PC-3 (cell line): ENCODE measurements around the gene CIDEB. TPM values are rescaled to one million over a fixed set of nuclear protein-coding genes. Genes with fewer than 3 reads are reported as not detected.

ENCODE experiments used
- ATAC-seq: fragments of 200-7000 bp; cut with Tn5 transposase; 2 replicates; pipeline ENCODE4 v1.9.1; 2020; ENCODE audit warnings: mild to moderate bottlenecking, moderate library complexity
- BruUV-seq: library from RNA; stranded (reverse); fragments of 400-500 nt; replicated peaks from 2 replicates; lab custom pipeline; 2021; lab: Mats Ljungman, UMichigan
- CTCF ChIA-PET: fragments of 300-600 bp; sonication (Branson Sonifier 250); formaldehyde crosslinking; loops from one replicate; lab custom pipeline; 2022; ENCODE audit warnings: antibody characterized with exemption; lab: Charles Lee
- POLR2A ChIA-PET: fragments of 300-600 bp; sonication (Branson Sonifier 250); formaldehyde crosslinking; loops from one replicate; lab custom pipeline; 2022; ENCODE audit warnings: antibody characterized with exemption; ENCODE audit not compliant: unreplicated experiment; lab: Charles Lee
- DNase-seq: peaks from one replicate; pipeline ENCODE4 v3.0.0-alpha.2; 2015
- H2AFZ ChIP-seq: fragments of 300-600 bp; sonication (generic); 2 replicates; pipeline ENCODE4 v1.6.0; 2016; ENCODE audit warnings: antibody characterized with exemption, low read length
- H3F3A ChIP-seq: fragments of 300-600 bp; sonication (generic); one replicate; pipeline ENCODE4 v1.6.0; 2017; ENCODE audit warnings: antibody characterized with exemption, low read length, control low read depth, mild to moderate bottlenecking; ENCODE audit not compliant: unreplicated experiment
- H3K27ac ChIP-seq: fragments of 300-600 bp; sonication (generic); 2 replicates; pipeline ENCODE4 v1.5.1; 2016; ENCODE audit warnings: mild to moderate bottlenecking, low read length
- H3K27me3 ChIP-seq: fragments of 300-600 bp; sonication (generic); 2 replicates; pipeline ENCODE4 v1.6.1; 2016; ENCODE audit warnings: low read length, mixed read lengths
- H3K36me3 ChIP-seq: fragments of 300-600 bp; sonication (generic); 2 replicates; pipeline ENCODE4 v1.6.1; 2016; ENCODE audit warnings: low read depth, mixed run types, low read length, mixed read lengths
- H3K4me1 ChIP-seq: fragments of 300-600 bp; sonication (generic); 2 replicates; pipeline ENCODE4 v1.5.1; 2016; ENCODE audit warnings: low read length; ENCODE audit not compliant: insufficient read depth
- H3K4me2 ChIP-seq: fragments of 300-600 bp; sonication (generic); 2 replicates; pipeline ENCODE4 v1.6.0; 2016; ENCODE audit warnings: low read length
- H3K4me3 ChIP-seq: fragments of 300-600 bp; sonication (generic); 2 replicates; pipeline ENCODE4 v1.5.1; 2016; ENCODE audit warnings: mild to moderate bottlenecking, low read length, mixed read lengths
- H3K79me2 ChIP-seq: fragments of 300-600 bp; sonication (generic); 2 replicates; pipeline ENCODE4 v1.6.1; 2017; ENCODE audit warnings: low read length, mixed read lengths
- H3K9ac ChIP-seq: fragments of 300-600 bp; sonication (generic); 2 replicates; pipeline ENCODE4 v1.6.0; 2016; ENCODE audit warnings: mild to moderate bottlenecking, low read length
- H3K9me2 ChIP-seq: fragments of 300-600 bp; sonication (generic); replicated peaks from 2 replicates; pipeline ENCODE4 v1.6.1; 2016; ENCODE audit warnings: mixed run types, low read length, mixed read lengths
- H3K9me3 ChIP-seq: fragments of 300-600 bp; sonication (generic); 2 replicates; pipeline ENCODE4 v1.6.1; 2016; ENCODE audit warnings: low read length, mixed read lengths
- H4K20me1 ChIP-seq: fragments of 300-600 bp; sonication (generic); 2 replicates; pipeline ENCODE4 v1.6.1; 2016; ENCODE audit warnings: low read length, mixed read lengths
- EZH2 ChIP-seq: fragments of 300-600 bp; sonication (generic); IDR thresholded peaks from one replicate; pipeline ENCODE4 v1.6.1; 2017; ENCODE audit warnings: antibody characterized with exemption, mild to moderate bottlenecking, low read length; ENCODE audit not compliant: unreplicated experiment
- EZH2phosphoT487 ChIP-seq: fragments of 300-600 bp; sonication (generic); IDR thresholded peaks from 2 replicates; pipeline ENCODE4 v1.6.1; 2018; ENCODE audit warnings: mild to moderate bottlenecking, antibody characterized with exemption, low read length, borderline replicate concordance
- intact Hi-C: fragments of 100-400 bp; cut with micrococcal nuclease; formaldehyde crosslinking; loops from 2 replicates; pipeline ENCODE4 v1.9.0; 2023
- total RNA-seq: library from RNA; depleted of rRNA; stranded (reverse); fragments of >200 nt; gene quantifications from 2 replicates; pipeline ENCODE4 v1.2.3, GENCODE V29; 2014
- TF ChIP-seq, protein P1 (sequence below): fragments of 300-600 bp; sonication (generic); conservative IDR thresholded peaks from 2 replicates; pipeline ENCODE4 v1.5.1; 2017; ENCODE audit warnings: antibody characterized with exemption, low read depth, mild to moderate bottlenecking, low read length

CIDEB gene
- total RNA-seq, 1 experiment from 2014 or later: not detected

DNA sequence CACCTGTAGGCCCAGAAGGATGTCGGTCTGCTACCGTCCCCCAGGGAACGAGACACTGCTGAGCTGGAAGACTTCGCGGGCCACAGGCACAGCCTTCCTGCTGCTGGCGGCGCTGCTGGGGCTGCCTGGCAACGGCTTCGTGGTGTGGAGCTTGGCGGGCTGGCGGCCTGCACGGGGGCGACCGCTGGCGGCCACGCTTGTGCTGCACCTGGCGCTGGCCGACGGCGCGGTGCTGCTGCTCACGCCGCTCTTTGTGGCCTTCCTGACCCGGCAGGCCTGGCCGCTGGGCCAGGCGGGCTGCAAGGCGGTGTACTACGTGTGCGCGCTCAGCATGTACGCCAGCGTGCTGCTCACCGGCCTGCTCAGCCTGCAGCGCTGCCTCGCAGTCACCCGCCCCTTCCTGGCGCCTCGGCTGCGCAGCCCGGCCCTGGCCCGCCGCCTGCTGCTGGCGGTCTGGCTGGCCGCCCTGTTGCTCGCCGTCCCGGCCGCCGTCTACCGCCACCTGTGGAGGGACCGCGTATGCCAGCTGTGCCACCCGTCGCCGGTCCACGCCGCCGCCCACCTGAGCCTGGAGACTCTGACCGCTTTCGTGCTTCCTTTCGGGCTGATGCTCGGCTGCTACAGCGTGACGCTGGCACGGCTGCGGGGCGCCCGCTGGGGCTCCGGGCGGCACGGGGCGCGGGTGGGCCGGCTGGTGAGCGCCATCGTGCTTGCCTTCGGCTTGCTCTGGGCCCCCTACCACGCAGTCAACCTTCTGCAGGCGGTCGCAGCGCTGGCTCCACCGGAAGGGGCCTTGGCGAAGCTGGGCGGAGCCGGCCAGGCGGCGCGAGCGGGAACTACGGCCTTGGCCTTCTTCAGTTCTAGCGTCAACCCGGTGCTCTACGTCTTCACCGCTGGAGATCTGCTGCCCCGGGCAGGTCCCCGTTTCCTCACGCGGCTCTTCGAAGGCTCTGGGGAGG lies 3.1 kb upstream of the CIDEB start, which contains the start of gene LTB4R:
LTB4R (plus strand) TSS at position 857 of the 959 bp plus-strand sequence. CDS start 4,150 bp downstream, outside the sequence.
- Histone ChIP-seq H3K4me1 (peaks cover 9% of the 10 kb centered on the region), H3F3A (no peaks in the 10 kb centered on the region), H4K20me1 (no peaks in the 10 kb centered on the region), H3K9ac (no peak within 1 kb of the TSS), H3K27ac (no peak within 1 kb of the TSS), H3K4me2 (no peak within 1 kb of the TSS), H3K79me2 (no peaks in the 10 kb centered on the region), H3K27me3 (no peaks in the 10 kb centered on the region), H3K36me3 (peaks cover 15% of the 10 kb centered on the region; the same call in 1 of the 2 replicates), H3K9me2 (no peaks in the 10 kb centered on the region), H3K9me3 (no peaks in the 10 kb centered on the region), H2AFZ (no peak within 1 kb of the TSS), H3K4me3 (no peak within 1 kb of the TSS)
- TF ChIP-seq EZH2phosphoT487: no peak
- no peak for TF ChIP-seq EZH2
- TF ChIP-seq, protein P1, sequence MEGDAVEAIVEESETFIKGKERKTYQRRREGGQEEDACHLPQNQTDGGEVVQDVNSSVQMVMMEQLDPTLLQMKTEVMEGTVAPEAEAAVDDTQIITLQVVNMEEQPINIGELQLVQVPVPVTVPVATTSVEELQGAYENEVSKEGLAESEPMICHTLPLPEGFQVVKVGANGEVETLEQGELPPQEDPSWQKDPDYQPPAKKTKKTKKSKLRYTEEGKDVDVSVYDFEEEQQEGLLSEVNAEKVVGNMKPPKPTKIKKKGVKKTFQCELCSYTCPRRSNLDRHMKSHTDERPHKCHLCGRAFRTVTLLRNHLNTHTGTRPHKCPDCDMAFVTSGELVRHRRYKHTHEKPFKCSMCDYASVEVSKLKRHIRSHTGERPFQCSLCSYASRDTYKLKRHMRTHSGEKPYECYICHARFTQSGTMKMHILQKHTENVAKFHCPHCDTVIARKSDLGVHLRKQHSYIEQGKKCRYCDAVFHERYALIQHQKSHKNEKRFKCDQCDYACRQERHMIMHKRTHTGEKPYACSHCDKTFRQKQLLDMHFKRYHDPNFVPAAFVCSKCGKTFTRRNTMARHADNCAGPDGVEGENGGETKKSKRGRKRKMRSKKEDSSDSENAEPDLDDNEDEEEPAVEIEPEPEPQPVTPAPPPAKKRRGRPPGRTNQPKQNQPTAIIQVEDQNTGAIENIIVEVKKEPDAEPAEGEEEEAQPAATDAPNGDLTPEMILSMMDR: no peak
- BruUV-seq: no TSS peak
- DNase-seq (no peak), ATAC-seq (no peak)
- intact Hi-C loops: no loop called here
- ChIA-PET POLR2A (no interaction called here), CTCF (no interaction called here)

DNA sequence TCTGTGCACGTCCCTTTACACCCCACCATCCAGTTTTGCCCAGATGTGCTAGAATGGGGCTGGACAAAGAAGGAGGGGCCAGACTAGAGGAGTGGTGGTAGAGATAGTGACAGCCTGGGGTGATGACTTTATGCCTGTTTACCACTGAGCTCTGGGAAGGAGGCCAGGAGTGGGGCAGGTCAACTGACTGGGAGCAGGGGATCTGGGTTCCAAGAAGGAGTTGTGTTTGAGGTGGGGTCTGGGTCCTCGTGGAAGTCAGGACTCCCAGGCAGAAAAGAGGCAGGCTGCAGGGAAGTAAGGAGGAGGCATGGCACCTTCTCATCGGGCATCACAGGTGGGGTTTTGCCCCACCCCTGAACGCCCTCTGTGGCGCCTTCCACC lies 2.5 kb upstream of the CIDEB start:
- no peak overlapping the region for H3K4me2 ChIP-seq
- H2AFZ ChIP-seq: no peak overlapping the region
- no peak overlapping the region for H3K27ac ChIP-seq
- H3K9me2 ChIP-seq: no peaks in the 10 kb centered on the region
- no peaks in the 10 kb centered on the region for H3K27me3 ChIP-seq
- ChIA-PET POLR2A (no interaction called here), CTCF (no interaction called here)
- H3K9me3 ChIP-seq: no peaks in the 10 kb centered on the region
- BruUV-seq: no TSS peak
- no peaks in the 10 kb centered on the region for H3K79me2 ChIP-seq
- no peaks in the 10 kb centered on the region for H3F3A ChIP-seq
- DNase-seq (no peak), ATAC-seq (no peak)
- no peak overlapping the region for H3K4me3 ChIP-seq
- no peak for TF ChIP-seq EZH2phosphoT487
- TF ChIP-seq, protein P1: no peak
- TF ChIP-seq EZH2: no peak
- H3K4me1 ChIP-seq: peaks cover 9% of the 10 kb centered on the region
- intact Hi-C loops: no loop called here
- no peak overlapping the region for H3K9ac ChIP-seq
- H3K36me3 ChIP-seq: peaks cover 20% of the 10 kb centered on the region; the same call in 1 of the 2 replicates
- no peaks in the 10 kb centered on the region for H4K20me1 ChIP-seq
